Esophagus (tissue), 2 donors: ENCODE measurements around the gene ITIH6. TPM values are rescaled to one million over a fixed set of nuclear protein-coding genes. Genes with fewer than 3 reads are reported as not detected.

Experiments used
- H3K27ac ChIP-seq, 2 donors: one replicate each; pipeline ENCODE4 v1.5.1; 2013; ENCODE audit warnings: low read depth in 2 of 2, mild to moderate bottlenecking in 2 of 2, inconsistent platforms in 1 of 2, low read length in 1 of 2, moderate library complexity in 1 of 2
- H3K27me3 ChIP-seq, 2 donors: one replicate each; pipeline ENCODE4 v1.6.1; 2013; ENCODE audit warnings: low read length in 2 of 2, control low read depth in 1 of 2, mild to moderate bottlenecking in 1 of 2; ENCODE audit not compliant: insufficient read depth in 2 of 2, control insufficient read depth in 1 of 2
- H3K36me3 ChIP-seq, 2 donors: one replicate each; pipeline ENCODE4 v1.6.1; 2013; ENCODE audit warnings: low read length in 1 of 2; ENCODE audit not compliant: control insufficient read depth in 2 of 2, insufficient read depth in 2 of 2
- H3K4me1 ChIP-seq, 2 donors: one replicate each; pipeline ENCODE4 v1.6.1; 2013; ENCODE audit warnings: low read length in 1 of 2; ENCODE audit not compliant: control insufficient read depth in 2 of 2, insufficient read depth in 2 of 2
- H3K4me3 ChIP-seq, 2 donors: one replicate each; pipeline ENCODE4 v1.5.1; 2013; ENCODE audit warnings: low read length in 2 of 2, mild to moderate bottlenecking in 2 of 2, low read depth in 1 of 2, moderate library complexity in 1 of 2
- H3K9me3 ChIP-seq, 2 donors: one replicate each; pipeline ENCODE4 v1.6.1; 2013; ENCODE audit warnings: mild to moderate bottlenecking in 2 of 2, low read depth in 1 of 2, low read length in 1 of 2, moderate library complexity in 1 of 2; ENCODE audit not compliant: control insufficient read depth in 2 of 2, insufficient read depth in 1 of 2
- WGBS, 2 donors: extraction: QIAGEN DNeasy Blood & Tissue Kit; methylation state at CpG; one replicate each; pipeline ENCODE4 v1.1.7; 2013; 5-methylcytosine and 5-hydroxymethylcytosine counted together
- polyA plus RNA-seq, 2 donors: library from polyadenylated mRNA; stranded (reverse); fragments of 200-250 nt; gene quantifications; one replicate each; pipeline ENCODE4 v1.2.3, GENCODE V29; 2013
- donor health status: healthy with polysubstance abuse.
- donor health status: Bipolar disorder and iron deficiency.

The ITIH6 gene
- polyA plus RNA-seq, 2 donors = not detected

GRCh38 chrX:54824722-54825121, 26.7 kb upstream of the ITIH6 start:
- H3K9me3 ChIP-seq = no peaks in the 10 kb centered on the region
- H3K27ac ChIP-seq = no peak overlapping the region
- H3K27me3 ChIP-seq = no peaks in the 10 kb centered on the region
- H3K4me1 ChIP-seq = no peaks in the 10 kb centered on the region
- H3K4me3 ChIP-seq = no peak overlapping the region
- H3K36me3 ChIP-seq = no peaks in the 10 kb centered on the region
- 85 to 94% methylated on average over 8 of the region's 8 CpGs for WGBS, 2 donors

GRCh38 chrX:54824195-54824594, 26.1 kb upstream of the ITIH6 start:
- Histone ChIP-seq H3K9me3 (no peaks in the 10 kb centered on the region), H3K4me1 (no peaks in the 10 kb centered on the region)
- WGBS, 2 donors = 93 to 97% methylated on average over 5 of the region's 5 CpGs

GRCh38 chrX:54821310-54821709, 23.3 kb upstream of the ITIH6 start:
- Histone ChIP-seq H3K4me3 (no peak overlapping the region), H3K27ac (no peak overlapping the region), H3K4me1 (no peaks in the 10 kb centered on the region), H3K9me3 (no peaks in the 10 kb centered on the region), H3K36me3 (no peaks in the 10 kb centered on the region), H3K27me3 (no peaks in the 10 kb centered on the region)
- WGBS, 2 donors = 65 to 80% methylated on average over 2 of the region's 2 CpGs

More at GRCh38 chrX:54824195-54824594, 26.1 kb upstream of the ITIH6 start:
- no peak overlapping the region for H3K4me3 ChIP-seq
- H3K27me3 ChIP-seq = no peaks in the 10 kb centered on the region
- no peak overlapping the region for H3K27ac ChIP-seq
- no peaks in the 10 kb centered on the region for H3K36me3 ChIP-seq

- Histone ChIP-seq H3K36me3 (no peaks in the 10 kb centered on the region), H3K9me3 (no peaks in the 10 kb centered on the region), H3K4me1 (no peaks in the 10 kb centered on the region), H3K4me3 (no peak overlapping the region), H3K27ac (no peak overlapping the region), H3K27me3 (no peaks in the 10 kb centered on the region)
- 78% methylated on average over 6 to 7 of the region's 7 CpGs for WGBS, 2 donors
Measured at GRCh38 chrX:54820737-54821136, 22.7 kb upstream of the ITIH6 start.

- WGBS, 2 donors = 66 to 72% methylated on average over 8 of the region's 8 CpGs
- no peaks in the 10 kb centered on the region for H3K27me3 ChIP-seq
- no peaks in the 10 kb centered on the region for H3K4me1 ChIP-seq
- no peaks in the 10 kb centered on the region for H3K9me3 ChIP-seq
- H3K4me3 ChIP-seq = no peak overlapping the region
- H3K36me3 ChIP-seq = peaks cover 0 to 9% of the 10 kb centered on the region in 2 donors
- no peak overlapping the region for H3K27ac ChIP-seq
Measured at GRCh38 chrX:54819201-54819600, 21.1 kb upstream of the ITIH6 start.

- Histone ChIP-seq H3K9me3 (no peaks in the 10 kb centered on the region), H3K4me1 (no peaks in the 10 kb centered on the region), H3K27me3 (no peaks in the 10 kb centered on the region), H3K4me3 (no peak overlapping the region), H3K27ac (no peak overlapping the region), H3K36me3 (peaks cover 0 to 11% of the 10 kb centered on the region in 2 donors)
- 51 to 56% methylated on average over 5 of the region's 5 CpGs for WGBS, 2 donors
Measured at GRCh38 chrX:54818221-54818620, 20.2 kb upstream of the ITIH6 start.

GRCh38 chrX:54817220-54817820, 19.3 kb upstream of the ITIH6 start:
- WGBS, 2 donors = 67 to 79% methylated on average over 7 of the region's 7 CpGs

GRCh38 chrX:54812306-54812705, 14.3 kb upstream of the ITIH6 start:
- 75 to 83% methylated on average over 3 of the region's 3 CpGs for WGBS, 2 donors
- H3K27me3 ChIP-seq = no peaks in the 10 kb centered on the region
- H3K9me3 ChIP-seq = peaks cover 0 to 3% of the 10 kb centered on the region in 2 donors
- H3K36me3 ChIP-seq = peaks cover 0 to 15% of the 10 kb centered on the region in 2 donors
- H3K4me3 ChIP-seq = no peak overlapping the region
- H3K27ac ChIP-seq = no peak overlapping the region
- peaks cover 0 to 6% of the 10 kb centered on the region in 2 donors for H3K4me1 ChIP-seq

More at GRCh38 chrX:54817220-54817820, 19.3 kb upstream of the ITIH6 start:
- no peaks in the 10 kb centered on the region for H3K9me3 ChIP-seq
- H3K27ac ChIP-seq = no peak overlapping the region
- no peaks in the 10 kb centered on the region for H3K27me3 ChIP-seq
- H3K36me3 ChIP-seq = peaks cover 0 to 15% of the 10 kb centered on the region in 2 donors
- H3K4me1 ChIP-seq = no peaks in the 10 kb centered on the region
- no peak overlapping the region for H3K4me3 ChIP-seq

- H3K4me3 ChIP-seq = no peak overlapping the region
- H3K27ac ChIP-seq = no peak overlapping the region
- peaks cover 0 to 3% of the 10 kb centered on the region in 2 donors for H3K9me3 ChIP-seq
- 88 to 92% methylated on average over 9 of the region's 9 CpGs for WGBS, 2 donors
- no peaks in the 10 kb centered on the region for H3K27me3 ChIP-seq
- peaks cover 0 to 15% of the 10 kb centered on the region in 2 donors for H3K36me3 ChIP-seq
- H3K4me1 ChIP-seq = peaks cover 0 to 6% of the 10 kb centered on the region in 2 donors
Measured at GRCh38 chrX:54811301-54811885, 13.3 kb upstream of the ITIH6 start.

- 90 to 91% methylated on average over 5 of the region's 5 CpGs for WGBS, 2 donors
- H3K4me3 ChIP-seq = no peak overlapping the region
- H3K27me3 ChIP-seq = no peaks in the 10 kb centered on the region
- peaks cover 0 to 3% of the 10 kb centered on the region in 2 donors for H3K9me3 ChIP-seq
- H3K27ac ChIP-seq = no peak overlapping the region
- peaks cover 0 to 15% of the 10 kb centered on the region in 2 donors for H3K36me3 ChIP-seq
- peaks cover 0 to 6% of the 10 kb centered on the region in 2 donors for H3K4me1 ChIP-seq
Measured at GRCh38 chrX:54810532-54810931, 12.5 kb upstream of the ITIH6 start.
